Mucosa of rectum (tissue), 2 donors: Measurements from ENCODE around the gene RIPK1.

Experiments
- H3K27ac ChIP-seq, 2 donors: one replicate each; pipeline ENCODE4 v1.7.0; 2013; ENCODE audit warnings: inconsistent platforms in 2 of 2, low read depth in 2 of 2, low read length in 2 of 2
- H3K27me3 ChIP-seq, 2 donors: one replicate each; pipeline ENCODE4 v1.7.0; 2013; ENCODE audit warnings: low read length in 2 of 2; ENCODE audit not compliant: control insufficient read depth in 2 of 2, insufficient read depth in 2 of 2
- H3K36me3 ChIP-seq, 2 donors: one replicate each; pipeline ENCODE4 v1.7.0; 2013; ENCODE audit warnings: low read length in 2 of 2; ENCODE audit not compliant: control insufficient read depth in 2 of 2, insufficient read depth in 2 of 2
- H3K4me1 ChIP-seq, 2 donors: one replicate each; pipeline ENCODE4 v1.7.0; 2013; ENCODE audit warnings: low read length in 2 of 2, mild to moderate bottlenecking in 1 of 2; ENCODE audit not compliant: control insufficient read depth in 2 of 2, insufficient read depth in 2 of 2
- H3K4me3 ChIP-seq, 2 donors: one replicate each; pipeline ENCODE4 v1.7.0; 2013; ENCODE audit warnings: low read length in 2 of 2
- H3K9ac ChIP-seq, 2 donors: one replicate each; pipeline ENCODE4 v1.7.0; 2013; ENCODE audit warnings: low read length in 2 of 2, low read depth in 1 of 2, mild to moderate bottlenecking in 1 of 2
- H3K9me3 ChIP-seq, 2 donors: one replicate each; pipeline ENCODE4 v1.7.0; 2013; ENCODE audit warnings: low read length in 2 of 2; ENCODE audit not compliant: control insufficient read depth in 2 of 2
- donor health status: healthy.
- donor health status: Normal muscosa, but diverticular disease.

The RIPK1 gene

DNA sequence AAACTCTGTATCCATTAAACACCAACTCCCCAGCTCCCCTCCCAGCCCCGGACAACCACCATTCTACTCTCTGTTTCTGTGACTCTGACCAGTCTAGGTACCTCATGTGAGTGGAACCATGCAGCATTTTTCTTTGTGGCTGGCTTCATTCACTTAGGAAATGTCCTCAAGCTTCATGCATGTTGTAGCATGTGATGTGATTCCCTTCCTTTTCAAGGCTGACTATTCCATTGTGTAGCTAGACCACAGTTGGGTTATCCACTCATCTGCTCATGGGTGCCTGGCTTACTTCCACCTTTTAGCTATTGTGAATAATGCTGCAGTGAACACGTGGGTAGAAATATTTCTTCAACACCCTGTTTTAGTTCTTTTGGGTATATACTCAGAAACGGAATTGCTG lies 41.5 kb downstream of the RIPK1 start:
- Histone ChIP-seq H3K4me1 (no peaks in the 10 kb centered on the region), H3K9ac (no peak overlapping the region), H3K4me3 (no peak overlapping the region), H3K9me3 (no peaks in the 10 kb centered on the region), H3K27ac (no peak overlapping the region), H3K36me3 (peaks cover 58 to 69% of the 10 kb centered on the region in 2 donors), H3K27me3 (no peaks in the 10 kb centered on the region)

GRCh38 chr6:3114377-3114776 lies 46.1 kb downstream of the RIPK1 start:
- Histone ChIP-seq H3K4me1 (peaks cover 4 to 10% of the 10 kb centered on the region in 2 donors), H3K4me3 (no peak overlapping the region), H3K9me3 (no peaks in the 10 kb centered on the region), H3K27ac (no peak overlapping the region), H3K9ac (no peak overlapping the region), H3K36me3 (peaks cover 35 to 38% of the 10 kb centered on the region in 2 donors), H3K27me3 (no peaks in the 10 kb centered on the region)

DNA sequence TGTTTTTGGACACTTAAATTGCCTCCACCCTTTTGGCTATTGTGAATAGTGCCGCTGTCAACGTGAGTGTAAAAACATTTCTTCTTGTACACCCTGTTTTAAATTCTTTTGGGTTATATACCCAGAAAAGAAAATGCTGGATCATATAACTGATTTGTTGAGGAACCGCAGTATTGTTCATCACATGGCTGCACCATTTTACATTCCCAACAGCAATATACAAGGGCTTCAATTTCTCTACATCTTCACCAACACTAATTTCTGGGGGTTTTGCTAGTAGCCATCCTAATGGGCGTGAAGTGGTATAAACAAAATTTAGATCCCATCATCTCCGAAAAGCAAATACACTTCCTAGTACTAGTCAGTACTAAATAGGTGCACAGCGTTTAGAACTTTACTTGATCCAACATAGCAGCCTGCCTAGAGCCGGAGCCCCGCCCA lies 49.6 kb downstream of the RIPK1 start:
- no peaks in the 10 kb centered on the region for H3K9me3 ChIP-seq
- no peaks in the 10 kb centered on the region for H3K27me3 ChIP-seq
- H3K9ac ChIP-seq: peak overlapping the region; percentile 71 to 86
- H3K4me1 ChIP-seq: peaks cover 7 to 12% of the 10 kb centered on the region in 2 donors
- H3K27ac ChIP-seq: peak overlapping the region; percentile 94 to 98
- H3K36me3 ChIP-seq: peaks cover 19 to 24% of the 10 kb centered on the region in 2 donors
- H3K4me3 ChIP-seq: peak overlapping the region; percentile 79 to 85

DNA sequence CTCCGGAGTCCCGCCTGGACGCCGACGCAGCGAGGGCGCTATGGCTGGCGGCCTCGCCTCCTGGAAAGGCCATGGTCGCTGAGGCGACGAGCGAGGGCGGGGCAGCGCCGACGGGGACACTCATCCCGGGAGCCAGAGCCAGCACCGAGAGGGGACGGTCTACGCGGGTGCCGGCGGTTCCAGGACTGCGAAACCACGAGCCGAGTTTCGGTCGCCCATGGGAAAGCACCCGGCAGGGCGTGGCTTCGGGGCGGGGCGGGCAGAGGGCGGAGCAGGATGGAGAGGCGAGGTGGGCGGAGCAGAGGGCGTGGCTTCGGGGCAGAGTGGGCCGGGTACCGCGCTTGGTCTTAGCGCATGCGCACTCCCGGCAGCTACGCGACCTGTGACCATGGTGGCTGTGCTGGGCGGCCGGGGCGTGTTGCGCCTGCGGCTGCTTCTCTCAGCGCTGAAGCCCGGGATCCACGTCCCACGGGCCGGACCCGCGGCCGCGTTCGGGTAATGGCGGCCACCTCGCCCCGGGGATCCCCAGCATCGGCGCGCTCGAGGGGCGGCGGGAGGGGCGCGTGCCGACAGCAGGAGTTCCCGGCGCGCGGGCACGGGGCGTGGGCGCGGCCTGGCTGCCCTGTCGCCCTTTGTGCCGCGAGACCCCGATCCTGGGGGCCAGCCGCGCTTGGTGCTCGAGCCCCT lies 50.2 kb downstream of the RIPK1 start, which contains the start of gene BPHL:
TSS of gene BPHL (plus strand) at position 359 of the 687 bp plus-strand sequence. CDS start at position 389, 30 bp downstream.
- Histone ChIP-seq H3K9me3 (no peaks in the 10 kb centered on the region), H3K27ac (peak within 1 kb of the TSS; percentile 94 to 98), H3K4me1 (peaks cover 7 to 12% of the 10 kb centered on the region in 2 donors), H3K36me3 (peaks cover 17 to 18% of the 10 kb centered on the region in 2 donors), H3K4me3 (peak within 1 kb of the TSS; percentile 79 to 85), H3K9ac (peak within 1 kb of the TSS; percentile 81 to 86), H3K27me3 (no peaks in the 10 kb centered on the region)

DNA sequence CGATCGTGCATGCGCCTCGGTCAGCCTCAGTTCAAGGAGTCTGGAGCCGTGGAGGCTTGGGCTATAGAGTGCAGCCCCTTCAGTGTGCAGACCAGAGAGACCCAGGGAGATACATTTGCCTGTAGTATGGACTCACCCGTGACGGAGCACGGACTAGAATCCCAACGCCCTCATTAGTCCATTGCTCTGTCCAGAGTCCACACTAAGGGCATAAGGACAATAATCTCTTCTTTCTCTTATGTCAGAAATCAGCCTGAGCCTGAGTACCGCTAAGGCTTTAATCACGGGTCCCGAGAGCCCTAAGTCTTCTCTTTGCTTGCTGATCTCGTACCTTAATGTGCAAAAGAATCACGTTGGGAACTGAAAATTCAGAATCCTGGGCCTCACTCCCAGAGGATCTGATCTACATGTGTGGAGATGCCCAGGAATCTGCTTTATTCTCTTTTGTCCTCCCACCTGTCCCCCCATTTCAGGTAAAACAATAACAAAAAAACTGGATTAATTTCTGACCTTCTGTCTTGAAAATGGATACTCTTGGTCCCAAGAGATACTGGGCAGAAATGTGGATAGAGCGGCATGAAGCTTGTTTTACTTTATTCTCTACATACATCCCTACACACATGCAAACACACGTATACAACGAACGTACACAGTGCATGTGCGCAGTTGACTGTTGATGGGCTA lies 50.9 kb downstream of the RIPK1 start:
- peak overlapping the region; percentile 81 to 86 for H3K9ac ChIP-seq
- H3K4me1 ChIP-seq: peaks cover 7 to 12% of the 10 kb centered on the region in 2 donors
- H3K9me3 ChIP-seq: no peaks in the 10 kb centered on the region
- H3K27ac ChIP-seq: peak overlapping the region; percentile 94 to 98
- peak overlapping the region; percentile 79 to 85 for H3K4me3 ChIP-seq
- H3K36me3 ChIP-seq: peaks cover 10 to 11% of the 10 kb centered on the region in 2 donors
- no peaks in the 10 kb centered on the region for H3K27me3 ChIP-seq

DNA sequence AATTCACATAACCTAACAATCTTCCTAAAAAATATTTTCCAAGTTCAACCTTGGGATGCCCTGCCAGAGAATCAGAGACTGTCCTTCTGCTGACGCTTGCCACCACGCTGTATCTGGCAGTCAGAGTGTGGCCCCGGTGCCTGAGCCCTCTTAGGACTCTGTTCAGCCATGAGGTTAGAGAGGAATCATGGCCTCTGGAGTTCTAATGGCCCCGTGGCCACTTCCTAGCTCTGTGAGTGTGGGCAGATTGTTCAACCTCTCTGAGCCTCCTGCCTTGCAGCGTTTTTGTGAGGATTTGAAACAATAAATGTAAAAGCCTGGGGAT lies 52.4 kb downstream of the RIPK1 start:
- Histone ChIP-seq H3K4me3 (no peak overlapping the region), H3K27ac (no peak overlapping the region), H3K36me3 (no peaks in the 10 kb centered on the region), H3K27me3 (no peaks in the 10 kb centered on the region), H3K9me3 (no peaks in the 10 kb centered on the region), H3K9ac (no peak overlapping the region), H3K4me1 (peaks cover 7 to 12% of the 10 kb centered on the region in 2 donors)

GRCh38 chr6:3122823-3123182 lies 54.5 kb downstream of the RIPK1 start:
- H3K9me3 ChIP-seq: no peaks in the 10 kb centered on the region
- H3K36me3 ChIP-seq: no peaks in the 10 kb centered on the region
- H3K9ac ChIP-seq: no peak overlapping the region
- no peaks in the 10 kb centered on the region for H3K27me3 ChIP-seq
- H3K27ac ChIP-seq: no peak overlapping the region
- H3K4me1 ChIP-seq: peaks cover 7 to 10% of the 10 kb centered on the region in 2 donors
- H3K4me3 ChIP-seq: no peak overlapping the region

GRCh38 chr6:3124667-3125066 lies 56.4 kb downstream of the RIPK1 start:
- no peak overlapping the region for H3K4me3 ChIP-seq
- no peak overlapping the region for H3K9ac ChIP-seq
- no peaks in the 10 kb centered on the region for H3K4me1 ChIP-seq
- peaks cover 0 to 6% of the 10 kb centered on the region in 2 donors for H3K36me3 ChIP-seq
- no peaks in the 10 kb centered on the region for H3K27me3 ChIP-seq
- H3K27ac ChIP-seq: no peak overlapping the region
- H3K9me3 ChIP-seq: no peaks in the 10 kb centered on the region

DNA sequence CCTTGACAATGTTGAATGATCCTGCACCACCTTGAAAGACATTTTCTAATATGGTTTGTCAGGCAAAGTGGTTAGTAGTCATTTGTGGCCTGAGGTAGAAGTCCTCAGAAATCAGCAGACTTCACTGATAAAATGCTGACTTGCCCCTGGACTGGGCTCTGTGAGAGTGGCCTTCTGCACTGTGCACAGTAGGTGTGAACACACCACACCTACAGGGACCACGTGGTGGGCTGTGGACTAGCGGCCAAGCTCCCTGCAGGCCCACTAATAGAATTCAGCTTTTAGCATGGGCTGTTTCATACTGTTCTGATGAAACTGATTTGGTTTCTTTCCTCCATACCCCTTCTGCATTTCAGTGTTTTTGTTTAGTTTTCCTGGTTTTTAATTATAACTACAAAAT lies 57.5 kb downstream of the RIPK1 start:
- H3K4me1 ChIP-seq: no peaks in the 10 kb centered on the region
- H3K36me3 ChIP-seq: peaks cover 4 to 10% of the 10 kb centered on the region in 2 donors
- no peaks in the 10 kb centered on the region for H3K27me3 ChIP-seq
- no peaks in the 10 kb centered on the region for H3K9me3 ChIP-seq
- no peak overlapping the region for H3K4me3 ChIP-seq
- H3K27ac ChIP-seq: no peak overlapping the region
- no peak overlapping the region for H3K9ac ChIP-seq

DNA sequence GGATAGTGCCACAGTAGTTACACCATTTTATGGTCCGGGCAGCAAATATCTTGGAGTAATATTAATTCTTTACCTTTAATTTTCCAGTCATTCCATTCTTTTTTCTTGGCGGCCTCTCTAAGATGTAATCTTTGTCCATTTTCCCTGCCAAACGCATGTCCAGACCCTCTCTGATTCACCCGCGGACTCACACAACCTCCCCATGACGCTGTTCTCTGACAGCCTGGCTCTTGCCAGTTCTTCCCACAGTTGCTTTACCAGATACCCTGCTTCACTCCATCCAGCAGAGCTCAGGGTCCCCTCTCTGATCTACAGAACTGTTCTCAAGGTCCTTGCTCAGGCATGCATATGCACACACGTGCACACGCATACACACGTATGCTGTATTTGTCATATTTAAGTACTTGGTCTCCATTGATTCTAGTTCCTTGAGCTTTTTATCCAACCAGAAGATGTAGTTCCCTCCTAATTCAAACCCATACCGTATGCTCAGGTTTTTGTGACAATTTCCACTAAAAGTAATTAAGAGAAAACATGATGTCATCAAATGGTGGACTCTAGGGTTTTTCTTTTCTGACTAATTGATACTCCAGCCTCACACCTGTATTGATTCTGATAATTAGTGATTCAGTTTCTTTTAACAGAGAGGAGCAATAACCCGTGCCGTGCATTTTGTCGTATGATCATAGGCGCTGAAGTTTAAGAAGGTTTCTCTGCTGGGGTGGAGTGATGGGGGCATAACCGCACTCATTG lies 60.2 kb downstream of the RIPK1 start:
- H3K36me3 ChIP-seq: peaks cover 9 to 15% of the 10 kb centered on the region in 2 donors
- no peak overlapping the region for H3K4me3 ChIP-seq
- no peaks in the 10 kb centered on the region for H3K27me3 ChIP-seq
- no peaks in the 10 kb centered on the region for H3K9me3 ChIP-seq
- no peak overlapping the region for H3K27ac ChIP-seq
- no peaks in the 10 kb centered on the region for H3K4me1 ChIP-seq
- no peak overlapping the region for H3K9ac ChIP-seq
